Renal cortex interstitium (tissue), 3 donors: ENCODE measurements around the gene FECH. TPM values are rescaled to one million over a fixed set of nuclear protein-coding genes. Genes with fewer than 3 reads are reported as not detected.

ENCODE experiments used
- polyA plus RNA-seq, 3 donors: library from polyadenylated mRNA; unstranded; fragments of 120-200 nt; gene quantifications; one replicate each; pipeline ENCODE4 v1.2.1, GENCODE V29; 2013; ENCODE audit not compliant: insufficient read length in 3 of 3

FECH gene
- polyA plus RNA-seq, 3 donors, result 30.3 to 41.8 (median 32.5) TPM

Other genes starting within 250 kb of the FECH start
- under 1 TPM in 1 of 3 donors, not detected in 2; 0.07 TPM for gene ST8SIA3, start 234.1 kb downstream of the FECH start, polyA plus RNA-seq
- gene ONECUT2, start 151.3 kb downstream of the FECH start, polyA plus RNA-seq, result under 1 TPM; 0.10 to 0.14 (median 0.12) TPM
- gene NARS1, start 35.1 kb upstream of the FECH start, polyA plus RNA-seq, result 100 to 1,000 TPM; 183 to 221 (median 192) TPM
- gene ATP8B1, start 216.6 kb upstream of the FECH start, polyA plus RNA-seq, result 10 to 100 TPM; 21.6 to 23.0 (median 22.5) TPM